HepG2 (cell line): ENCODE results near the gene ADM. TPM values are rescaled to one million over a fixed set of nuclear protein-coding genes. Genes with fewer than 3 reads are reported as not detected.

Experiments used
- ATAC-seq: fragments of 200-7000 bp; cut with Tn5 transposase; 3 replicates; pipeline ENCODE4 v1.9.1; 2020; ENCODE audit warnings: mild to moderate bottlenecking, moderate library complexity
- BruUV-seq: library from RNA; stranded (reverse); fragments of 400-500 nt; replicated peaks from 2 replicates; lab custom pipeline; 2021; lab: Mats Ljungman, UMichigan
- CTCF ChIA-PET: fragments of 300-600 bp; formaldehyde crosslinking; extraction: SDS; loops from one replicate; lab custom pipeline; 2021; ENCODE audit warnings: low total read pairs, inconsistent platforms, low intra/inter-chr PET ratio; lab: Yijun Ruan, JAX
- POLR2A ChIA-PET: fragments of 350-600 bp; sonication (Branson Sonifier 250); formaldehyde crosslinking; loops from one replicate; lab custom pipeline; 2020; ENCODE audit warnings: antibody characterized with exemption, inconsistent platforms; lab: Yijun Ruan, JAX
- DNase-seq: peaks from one replicate; pipeline ENCODE4 v3.0.0-alpha.2; 2015; ENCODE audit warnings: low spot score
- FAIRE-seq: peaks from 3 replicates; lab custom pipeline; 2011; peaks lifted over from hg19 to GRCh38; lab: Jason Lieb, UNC
- H2AFZ ChIP-seq: one replicate; pipeline ENCODE4 v1.6.1; 2011; ENCODE audit warnings: low read length, inconsistent platforms
- H3K27ac ChIP-seq: fragments of 300-600 bp; 3 replicates; pipeline ENCODE4 v1.8.0; 2011; ENCODE audit warnings: mixed run types, mild to moderate bottlenecking, mixed read lengths, low read length, inconsistent platforms; ENCODE audit not compliant: insufficient read depth; ENCODE audit errors: extremely low read length
- H3K27me3 ChIP-seq, 2 experiments: fragments of 200-600 bp in 1 of 2; 2 replicates in 1 of 2; 3 replicates in 1 of 2; pipeline versions ENCODE4 v1.6.0 to v1.8.0; 2011; ENCODE audit warnings: low read length in 2 of 2, mild to moderate bottlenecking in 2 of 2, moderate library complexity in 2 of 2, inconsistent platforms in 1 of 2; ENCODE audit not compliant: insufficient read depth in 2 of 2, control insufficient read depth in 1 of 2
- H3K36me3 ChIP-seq, 2 experiments: fragments of 200-600 bp in 1 of 2; replicated peaks in 1 of 2; 2 replicates in 1 of 2; 3 replicates in 1 of 2; pipeline versions ENCODE4 v1.5.1 to v1.8.0; 2011; ENCODE audit warnings: low read length in 2 of 2, inconsistent platforms in 1 of 2; ENCODE audit not compliant: insufficient read depth in 2 of 2, control insufficient read depth in 1 of 2
- H3K4me1 ChIP-seq: 2 replicates; pipeline ENCODE4 v1.5.1; 2012; ENCODE audit warnings: low read length, inconsistent platforms; ENCODE audit not compliant: insufficient read depth
- H3K4me2 ChIP-seq: 2 replicates; pipeline ENCODE4 v1.6.0; 2011; ENCODE audit warnings: low read depth, low read length, inconsistent platforms
- H3K4me3 ChIP-seq, 3 experiments: fragments of 200-600 bp in 1 of 3; sonication (generic), shearing (Covaris generic) in 1 of 3; replicated peaks in 1 of 3; 2 replicates each; pipeline ENCODE4 v1.5.1; 2011 to 2016; ENCODE audit warnings: low read length in 3 of 3, inconsistent platforms in 2 of 3, low read depth in 2 of 3, mild to moderate bottlenecking in 2 of 3, control low read depth in 1 of 3, mixed read lengths in 1 of 3; ENCODE audit not compliant: insufficient read depth in 1 of 3
- H3K79me2 ChIP-seq: one replicate; pipeline ENCODE4 v1.6.1; 2011; ENCODE audit warnings: low read length, inconsistent platforms; ENCODE audit not compliant: insufficient read depth
- H3K9ac ChIP-seq: 2 replicates; pipeline ENCODE4 v1.6.0; 2011; ENCODE audit warnings: mild to moderate bottlenecking, low read depth, low read length, inconsistent platforms; ENCODE audit not compliant: insufficient read depth
- H3K9me3 ChIP-seq: 2 replicates; pipeline ENCODE4 v1.5.1; 2012; ENCODE audit warnings: mild to moderate bottlenecking, low read length
- H4K20me1 ChIP-seq: 2 replicates; pipeline ENCODE4 v1.6.0; 2011; ENCODE audit warnings: inconsistent platforms, mild to moderate bottlenecking, low read length, moderate library complexity; ENCODE audit not compliant: insufficient read depth
- DPF2 ChIP-seq: sonication (generic); formaldehyde crosslinking; IDR thresholded peaks from 2 replicates; pipeline ENCODE4 v1.4.0; 2020; ENCODE audit warnings: mild to moderate bottlenecking, low read depth, missing genetic modification reagents, borderline replicate concordance
- PHF21A ChIP-seq: sonication (generic); formaldehyde crosslinking; IDR thresholded peaks from 2 replicates; pipeline ENCODE4 v1.5.0; 2020; ENCODE audit warnings: mild to moderate bottlenecking, missing genetic modification reagents
- POGZ ChIP-seq: sonication (generic); formaldehyde crosslinking; IDR thresholded peaks from 2 replicates; pipeline ENCODE4 v1.4.0; 2020; ENCODE audit warnings: mild to moderate bottlenecking, missing genetic modification reagents
- RXRA ChIP-seq: sonication (generic); formaldehyde crosslinking; IDR thresholded peaks from 2 replicates; pipeline ENCODE4 v1.5.1; 2020; ENCODE audit warnings: missing genetic modification reagents
- SIX1 ChIP-seq: sonication (generic); formaldehyde crosslinking; IDR thresholded peaks from 2 replicates; pipeline ENCODE4 v1.4.0; 2020; ENCODE audit warnings: missing genetic modification reagents, borderline replicate concordance
- SSRP1 ChIP-seq: IDR thresholded peaks from 2 replicates; pipeline ENCODE4 v1.6.1; 2016; ENCODE audit warnings: control low read depth
- WGBS: methylation state at CpG from one replicate; pipeline ENCODE4 v1.1.6; 2017; ENCODE audit warnings: low lambda C conversion rate; 5-methylcytosine and 5-hydroxymethylcytosine counted together
- in situ Hi-C: cut with HindIII; loops from 2 replicates; pipeline ENCODE4 v1.10.0; 2017; ENCODE audit warnings: low pct_unique_long_range_greater_than_20kb; ENCODE audit not compliant: extremely low pct_ligation_motif_present
- intact Hi-C: fragments of 100-400 bp; cut with micrococcal nuclease; formaldehyde crosslinking; loops from one replicate; pipeline ENCODE4 v1.10.0; 2022; ENCODE audit not compliant: unreplicated experiment
- polyA plus RNA-seq, 8 experiments: library from polyadenylated mRNA; depleted of rRNA in 3 of 8; stranded (reverse) in 7 of 8; unstranded in 1 of 8; fragments of >200 nt; fragmentation: Illumina TruSeq in 4 of 8; extraction: Trizol in 4 of 8; gene quantifications; 2 replicates each; pipeline versions ENCODE4 v1.2.1 to v1.2.3, GENCODE V29; 2011 to 2016; ENCODE audit warnings: low read depth in 4 of 8, missing spikeins in 1 of 8, mixed read lengths in 1 of 8; ENCODE audit not compliant: insufficient read depth in 1 of 8
- total RNA-seq, 5 experiments: library from RNA; depleted of rRNA; stranded (reverse); fragments of >200 nt; fragmentation: Illumina TruSeq; extraction: Trizol; gene quantifications; 2 replicates each; pipeline ENCODE4 v1.2.3, GENCODE V29; 2016; ENCODE audit warnings: low read depth in 1 of 5
- TF ChIP-seq, protein P1 (sequence below): sonication (generic); formaldehyde crosslinking; IDR thresholded peaks from 2 replicates; pipeline ENCODE4 v1.5.1; 2020; ENCODE audit warnings: missing genetic modification reagents, mild to moderate bottlenecking, borderline replicate concordance
- TF ChIP-seq, protein P2 (sequence below): sonication (generic); formaldehyde crosslinking; IDR thresholded peaks from 2 replicates; pipeline ENCODE4 v1.4.0; 2020; ENCODE audit warnings: mild to moderate bottlenecking, missing genetic modification reagents

The ADM gene
- total and polyA plus RNA-seq, 2 of the 13 experiments (the other 11 are each of a cell fraction or from before 2014, with no cell fraction given): 10.7 to 26.1 TPM

DNA sequence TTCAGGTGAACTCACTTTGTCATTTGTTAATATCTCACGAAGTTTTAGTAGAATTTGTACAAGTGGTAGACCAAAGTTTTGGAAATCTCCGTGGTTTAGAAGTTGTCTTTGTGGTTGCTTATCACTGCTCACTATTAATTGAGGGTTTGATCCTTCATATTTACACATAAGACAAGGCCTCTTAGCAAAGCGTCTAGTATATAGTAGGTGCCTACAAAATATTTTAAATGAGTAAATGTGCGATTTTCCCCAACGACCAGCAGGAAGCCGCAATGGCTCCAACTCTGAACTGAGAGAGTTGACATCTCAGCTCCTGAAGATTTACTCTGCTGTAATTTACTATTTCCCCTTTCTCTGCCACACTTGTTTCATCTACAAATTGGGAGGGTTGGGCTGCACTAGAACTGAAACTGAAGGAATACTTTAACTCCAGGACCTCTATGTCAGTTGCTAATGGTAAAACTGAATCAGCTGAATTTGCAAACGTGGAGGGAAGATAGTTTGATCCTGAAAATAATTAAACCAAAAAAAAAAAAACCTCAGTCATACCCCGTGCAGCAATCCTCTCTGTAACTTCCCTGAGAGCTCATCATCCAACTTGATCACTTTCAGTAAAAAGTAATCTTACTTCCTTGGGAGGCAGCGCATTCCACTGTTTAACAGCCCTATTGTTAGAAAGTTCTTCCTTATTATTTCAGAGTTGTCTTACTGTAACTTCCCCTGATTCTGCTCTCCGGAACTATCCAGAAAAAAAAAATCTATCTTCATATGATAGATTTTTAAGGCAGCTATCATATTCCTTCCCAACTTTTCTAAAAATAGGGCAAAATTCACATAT, 9.6 kb upstream of the ADM start:
- POLR2A ChIA-PET: interaction anchor here (1.2 to 12.1 kb wide), 3 partner anchors 9 to 57 kb away, joined by 3 to 221 read pairs (median 5); partner anchors contain the start of gene ADM
- Histone ChIP-seq H3K27me3 (no peaks in the 10 kb centered on the region; a peak in 1 of 5 replicates), H3K9me3 (no peaks in the 10 kb centered on the region), H3K4me2 (peak overlapping the region; percentile 86), H3K4me1 (peaks cover 44% of the 10 kb centered on the region)
- no peak for TF ChIP-seq POGZ (CRISPR knock-in tag)
- TF ChIP-seq, all 625 proteins: peak for 0
- ATAC-seq: no peak
- no peak for DNase-seq
- BruUV-seq: no TSS peak
- CTCF ChIA-PET: no interaction called here
- Histone ChIP-seq H3K9ac (peak overlapping the region; percentile 79), H3K4me3 (peak overlapping the region; percentile 89 to 96 (median 90)), H4K20me1 (no peaks in the 10 kb centered on the region), H3K27ac (peak overlapping the region; percentile 88), H3K36me3 (peaks cover 0 to under 1% of the 10 kb centered on the region in 2 experiments; a peak in 1 of 5 replicates), H2AFZ (peak overlapping the region; percentile 54), H3K79me2 (peaks cover 37% of the 10 kb centered on the region)
- intact Hi-C loops (no loop called here), in situ Hi-C loops (no loop called here)
- FAIRE-seq: no peak
- WGBS: 54% methylated on average over 10 of the region's 10 CpGs

DNA sequence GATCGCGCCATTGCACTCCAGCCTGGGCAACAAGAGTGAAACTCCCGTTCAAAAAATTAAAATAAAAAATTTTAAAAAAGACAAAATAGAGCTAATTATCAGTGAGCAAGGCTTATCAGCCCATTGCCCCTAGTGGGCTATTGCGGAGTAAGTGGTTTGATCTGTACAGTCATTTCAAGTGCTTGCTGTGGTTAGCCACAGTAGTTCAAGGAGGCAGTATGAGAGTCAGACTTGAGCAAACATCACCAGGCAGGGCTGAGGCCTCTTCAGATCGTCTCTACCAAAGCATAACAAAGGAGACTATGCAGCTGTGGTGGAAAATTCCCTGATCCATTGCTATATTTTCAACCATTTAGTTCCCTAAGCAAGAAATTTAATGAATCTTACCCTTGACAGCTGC, 6.5 kb upstream of the ADM start:
- no peaks in the 10 kb centered on the region; a peak in 1 of 5 replicates for H3K27me3 ChIP-seq
- no peak overlapping the region for H3K9ac ChIP-seq
- ChIA-PET POLR2A (interaction anchor here (1.1 kb wide), 1 partner anchor 28 kb away, joined by 4 read pairs; no protein-coding TSS in a partner anchor), CTCF (no interaction called here)
- WGBS: 95% methylated on average over 4 of the region's 5 CpGs
- H3K4me1 ChIP-seq: peaks cover 30% of the 10 kb centered on the region
- TF ChIP-seq, protein P1, sequence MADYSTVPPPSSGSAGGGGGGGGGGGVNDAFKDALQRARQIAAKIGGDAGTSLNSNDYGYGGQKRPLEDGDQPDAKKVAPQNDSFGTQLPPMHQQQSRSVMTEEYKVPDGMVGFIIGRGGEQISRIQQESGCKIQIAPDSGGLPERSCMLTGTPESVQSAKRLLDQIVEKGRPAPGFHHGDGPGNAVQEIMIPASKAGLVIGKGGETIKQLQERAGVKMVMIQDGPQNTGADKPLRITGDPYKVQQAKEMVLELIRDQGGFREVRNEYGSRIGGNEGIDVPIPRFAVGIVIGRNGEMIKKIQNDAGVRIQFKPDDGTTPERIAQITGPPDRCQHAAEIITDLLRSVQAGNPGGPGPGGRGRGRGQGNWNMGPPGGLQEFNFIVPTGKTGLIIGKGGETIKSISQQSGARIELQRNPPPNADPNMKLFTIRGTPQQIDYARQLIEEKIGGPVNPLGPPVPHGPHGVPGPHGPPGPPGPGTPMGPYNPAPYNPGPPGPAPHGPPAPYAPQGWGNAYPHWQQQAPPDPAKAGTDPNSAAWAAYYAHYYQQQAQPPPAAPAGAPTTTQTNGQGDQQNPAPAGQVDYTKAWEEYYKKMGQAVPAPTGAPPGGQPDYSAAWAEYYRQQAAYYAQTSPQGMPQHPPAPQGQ: no peak
- no peak for TF ChIP-seq SIX1
- TF ChIP-seq RXRA: no peak
- TF ChIP-seq, protein P2, sequence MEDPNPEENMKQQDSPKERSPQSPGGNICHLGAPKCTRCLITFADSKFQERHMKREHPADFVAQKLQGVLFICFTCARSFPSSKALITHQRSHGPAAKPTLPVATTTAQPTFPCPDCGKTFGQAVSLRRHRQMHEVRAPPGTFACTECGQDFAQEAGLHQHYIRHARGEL: no peak
- TF ChIP-seq PHF21A (CRISPR knock-in tag): no peak
- no peak for TF ChIP-seq DPF2
- no peak for TF ChIP-seq SSRP1 (CRISPR knock-in tag)
- TF ChIP-seq POGZ (CRISPR knock-in tag): no peak
- no peaks in the 10 kb centered on the region for H4K20me1 ChIP-seq
- H3K79me2 ChIP-seq: peaks cover 21% of the 10 kb centered on the region
- DNase-seq (peak; percentile 42), ATAC-seq (no peak), FAIRE-seq (no peak)
- BruUV-seq: no TSS peak
- no peak overlapping the region for H3K4me3 ChIP-seq
- no peaks in the 10 kb centered on the region for H3K36me3 ChIP-seq
- H3K27ac ChIP-seq: no peak overlapping the region
- no peak overlapping the region for H3K4me2 ChIP-seq
- no peak overlapping the region for H2AFZ ChIP-seq
- in situ Hi-C loops: no loop called here
- intact Hi-C loops: no loop called here
- no peaks in the 10 kb centered on the region for H3K9me3 ChIP-seq
